Midbrain (tissue), 1 donor: ENCODE results near the gene ETS2.

Experiments used
- DNase-seq: peaks from one replicate; lab custom pipeline; 2025; lab: John Stamatoyannopoulos, UW

The ETS2 gene

GRCh38 chr21:38805328-38806152, at the start of gene ETS2:
TSS of gene ETS2 (plus strand) at chr21:38805929. CDS start at chr21:38810035, 4,106 bp downstream.
- peak; percentile 83 for DNase-seq

DNA sequence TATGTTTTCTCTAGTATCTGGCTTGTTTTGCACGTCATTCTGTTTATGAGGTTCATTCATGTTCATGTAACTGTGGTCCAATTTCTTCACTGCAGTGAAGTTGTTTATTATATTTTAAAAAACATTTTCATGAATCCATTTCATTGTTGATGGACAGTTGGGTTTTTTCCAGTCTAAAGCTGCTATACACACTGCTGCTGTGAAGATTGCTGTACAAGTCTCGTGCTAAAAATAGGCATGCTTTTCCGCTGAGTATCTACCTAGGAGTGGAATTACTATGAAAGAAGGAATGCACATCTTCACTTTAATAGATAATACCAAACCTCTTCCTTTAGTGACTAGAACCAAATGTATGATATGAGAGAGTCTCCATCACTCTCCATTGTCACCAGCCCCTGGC, 49.0 kb upstream of the ETS2 start:
- DNase-seq: no peak

- no peak for DNase-seq
Measured at GRCh38 chr21:38758501-38759214, 47.1 kb upstream of the ETS2 start.

DNA sequence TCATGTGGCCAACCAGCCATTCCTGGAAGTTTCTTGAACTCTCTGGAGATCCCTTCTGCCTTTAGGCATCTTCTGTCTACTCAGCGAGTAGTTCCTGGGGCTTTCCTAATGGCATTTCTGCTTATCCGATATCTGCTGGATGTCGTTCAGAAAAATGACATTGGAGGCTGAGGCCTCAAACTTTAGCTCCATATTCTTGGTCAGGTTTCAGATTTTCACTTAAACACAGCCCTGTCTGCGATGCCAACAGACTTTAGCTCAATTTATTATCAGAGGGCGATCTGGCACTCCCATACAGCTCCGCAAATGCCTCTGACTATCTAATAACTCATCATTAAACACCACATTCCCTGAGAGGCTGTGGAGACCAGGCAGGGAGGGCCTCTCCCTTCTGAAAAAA, 46.3 kb upstream of the ETS2 start:
- no peak for DNase-seq

DNA sequence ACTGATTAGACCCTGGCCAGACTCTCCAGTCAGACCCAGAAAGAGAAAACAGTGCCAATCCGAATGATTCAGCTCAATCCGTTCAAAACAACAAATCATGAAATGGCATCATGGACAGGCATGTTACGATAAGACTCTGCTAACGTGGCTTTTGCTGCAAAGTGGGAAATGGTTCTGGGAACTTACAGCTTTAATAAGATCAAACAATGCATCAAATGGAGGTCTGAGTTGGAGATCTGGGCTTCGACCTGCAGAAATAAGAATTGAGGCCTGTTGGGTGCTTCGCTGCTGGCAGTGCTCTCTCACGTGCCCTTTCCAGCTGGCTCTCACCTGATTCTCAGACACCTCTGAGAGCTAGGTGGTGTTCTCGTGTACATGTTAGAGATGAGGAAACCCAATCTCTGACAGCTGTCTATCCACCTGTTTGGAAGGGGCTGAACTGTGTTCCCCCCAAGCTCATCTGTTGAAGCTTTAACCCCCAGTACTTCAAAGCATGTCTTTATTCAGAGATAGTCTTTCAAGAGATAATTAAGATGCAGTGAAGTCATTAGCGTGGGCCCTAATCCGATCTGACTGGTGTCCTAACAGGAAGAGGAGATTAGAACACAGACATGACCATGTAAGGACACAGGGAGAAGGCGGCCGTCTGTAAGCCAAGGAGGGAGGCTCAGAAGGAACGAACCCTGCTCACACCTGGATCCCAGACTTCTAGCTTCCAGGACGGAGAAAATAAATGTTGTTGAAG, 45.5 kb upstream of the ETS2 start:
- DNase-seq: no peak

DNA sequence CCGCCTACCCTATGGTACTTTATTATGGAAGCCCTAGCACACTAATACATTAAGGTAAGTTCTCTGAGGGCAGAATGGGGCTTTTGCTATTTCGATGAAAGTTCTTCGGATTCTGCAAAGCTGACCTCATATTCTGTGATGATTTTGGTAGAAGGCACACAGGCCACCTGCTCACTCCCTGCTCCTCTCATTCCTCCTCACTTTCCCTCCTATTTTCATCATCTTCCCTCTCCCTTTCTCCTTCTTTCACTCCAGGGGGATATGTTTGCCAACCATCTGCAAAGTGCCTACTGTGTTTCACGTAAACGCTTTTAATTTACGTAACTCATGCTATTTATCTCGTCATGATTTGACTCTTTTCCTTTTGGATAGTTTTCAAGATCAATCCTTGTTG, 45.0 kb upstream of the ETS2 start:
- DNase-seq: no peak

- no peak for DNase-seq
Measured at GRCh38 chr21:38761531-38761930, 44.2 kb upstream of the ETS2 start.

DNA sequence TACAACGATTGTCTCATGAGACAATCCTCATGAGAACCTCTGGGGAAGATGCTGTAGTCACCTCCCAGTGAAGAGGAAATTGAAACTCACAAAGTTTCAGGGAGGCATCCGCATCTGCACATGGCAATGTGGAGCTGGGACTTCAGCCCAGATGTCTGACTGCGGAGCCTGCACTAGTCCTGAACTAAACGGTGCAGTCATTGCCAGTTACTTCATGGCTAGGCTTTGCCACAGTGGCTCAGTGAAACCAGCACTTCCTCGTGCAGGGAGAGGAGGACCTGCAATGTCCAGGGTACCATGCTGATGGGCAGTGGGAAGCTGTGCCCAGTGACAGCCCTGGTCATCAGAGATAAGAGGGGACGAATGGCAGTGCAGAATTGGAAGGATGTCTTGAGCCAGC, 40.7 kb upstream of the ETS2 start:
- DNase-seq: no peak

- DNase-seq: no peak
Measured at GRCh38 chr21:38766987-38767722, 38.6 kb upstream of the ETS2 start.

- DNase-seq: no peak
Measured at GRCh38 chr21:38768471-38769063, 37.2 kb upstream of the ETS2 start.

GRCh38 chr21:38769191-38769780, 36.4 kb upstream of the ETS2 start:
- DNase-seq: no peak

- no peak for DNase-seq
Measured at GRCh38 chr21:38770660-38771059, 35.1 kb upstream of the ETS2 start.

- DNase-seq: no peak
Measured at GRCh38 chr21:38771536-38771935, 34.2 kb upstream of the ETS2 start.

DNA sequence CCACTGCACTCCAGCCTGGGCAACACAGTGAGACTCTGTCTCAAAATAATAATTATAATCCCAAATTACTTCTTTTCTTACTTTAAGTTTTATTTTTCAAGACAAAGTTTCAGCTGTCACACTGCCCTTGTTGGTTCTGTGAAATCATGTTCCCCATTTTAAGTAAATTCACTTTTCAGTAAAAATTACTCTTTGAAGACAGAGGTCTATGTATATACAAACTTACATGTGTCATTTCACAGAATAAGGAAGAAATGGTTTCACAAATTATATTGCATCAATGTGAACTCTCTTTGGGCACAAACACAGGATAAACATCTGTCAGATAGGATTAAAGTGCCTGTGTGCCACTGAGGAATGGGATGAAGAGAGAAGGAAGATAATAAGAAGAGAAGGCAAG, 33.1 kb upstream of the ETS2 start:
- DNase-seq: no peak

DNA sequence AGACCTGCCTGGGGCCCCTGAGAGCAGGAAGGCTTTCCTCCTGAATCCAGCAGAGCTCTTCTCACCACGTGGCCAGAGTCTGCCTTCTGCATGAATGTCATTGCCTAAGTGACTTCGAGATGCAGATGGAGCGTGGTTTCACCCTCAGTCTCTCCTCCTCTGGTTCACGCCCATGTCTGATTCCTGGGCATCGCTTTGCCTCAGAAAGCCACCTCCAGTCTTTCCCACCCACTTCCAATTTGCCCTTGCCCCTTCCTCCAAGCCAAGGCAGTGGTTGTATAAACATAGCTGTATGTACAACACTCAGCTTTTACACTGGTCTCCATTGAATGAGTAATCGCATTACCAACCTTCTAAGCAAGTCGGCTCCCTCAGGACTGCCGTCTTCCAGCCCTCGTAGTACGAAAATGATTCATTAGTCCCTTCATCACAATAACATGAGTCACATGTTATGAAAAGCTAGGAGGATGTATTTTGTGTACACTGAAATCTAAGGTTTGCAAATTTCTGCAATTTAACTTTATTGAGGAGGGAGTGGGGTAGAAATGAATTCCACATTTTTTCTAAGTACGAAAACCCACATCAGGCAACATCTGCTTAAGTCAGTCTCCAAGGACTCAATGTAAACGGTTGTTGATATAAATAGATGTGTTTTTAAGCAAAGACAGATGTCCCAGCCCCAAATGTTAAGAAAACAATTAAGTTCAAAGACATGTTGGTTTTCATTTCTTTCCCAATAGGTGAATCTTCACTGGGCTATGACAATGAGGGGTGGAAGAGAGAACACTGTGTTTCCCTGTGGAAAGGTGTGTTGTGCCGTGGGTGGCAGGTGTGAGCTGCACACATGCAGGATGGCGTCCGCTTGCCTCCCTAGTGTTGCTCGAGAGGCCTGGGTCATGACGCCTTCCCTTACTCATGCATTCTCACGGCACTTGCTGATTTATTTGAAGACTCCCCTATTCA, 32.3 kb upstream of the ETS2 start:
- DNase-seq: no peak

DNA sequence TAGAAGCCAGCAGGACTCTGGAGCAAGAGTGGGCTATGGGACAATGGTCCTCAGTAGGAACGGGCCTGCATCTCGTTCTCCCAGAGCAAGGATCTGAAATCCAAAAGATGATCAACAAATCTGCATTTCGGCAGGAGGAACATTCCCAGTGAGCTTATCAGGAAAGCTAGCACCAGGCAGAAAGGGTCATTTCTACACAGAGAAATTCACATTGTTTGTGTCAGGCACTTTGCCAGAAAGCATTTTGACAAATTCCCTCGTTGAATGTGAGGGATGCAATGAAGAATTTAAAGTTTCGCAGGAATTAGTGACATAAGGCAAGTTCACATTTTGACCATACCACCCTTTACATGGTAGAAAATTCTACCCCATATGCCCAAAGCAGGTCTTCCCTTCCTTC, 31.6 kb upstream of the ETS2 start:
- no peak for DNase-seq

GRCh38 chr21:38774586-38775285, 31.0 kb upstream of the ETS2 start:
- DNase-seq: no peak

- DNase-seq: no peak
Measured at GRCh38 chr21:38775733-38776132, 30.0 kb upstream of the ETS2 start.

DNA sequence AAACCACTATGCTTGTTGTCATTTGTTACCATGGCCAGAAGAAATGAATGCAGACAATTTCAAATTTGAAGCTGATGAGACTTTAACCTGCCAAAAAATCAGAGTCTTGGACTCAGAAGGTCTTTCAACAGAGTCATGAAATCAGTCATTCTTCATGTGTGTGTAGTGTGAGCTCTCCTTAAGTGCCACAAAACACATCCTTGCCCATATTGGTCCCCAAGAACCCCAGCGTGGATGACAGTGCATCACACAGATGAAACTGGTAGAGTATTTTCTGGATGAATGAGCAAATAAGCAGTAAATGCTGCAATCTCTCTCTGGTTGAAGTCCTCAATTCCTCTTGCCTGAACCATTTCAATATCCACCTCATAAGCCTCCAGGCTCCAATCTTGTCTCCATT, 28.7 kb upstream of the ETS2 start:
- DNase-seq: no peak
